OCI-M2 (cell line): ENCODE results near the gene ZNF804A.

ENCODE experiments used
- DNase-seq: peaks from one replicate; lab custom pipeline; 2025; ENCODE audit not compliant: unreplicated experiment; lab: John Stamatoyannopoulos, UW

The ZNF804A gene

GRCh38 chr2:184598316-184599053 is at the start of gene ZNF804A:
Gene ZNF804A (plus strand): TSS chr2:184598529. CDS start chr2:184598960, 431 bp downstream.
- no peak for DNase-seq

- no peak for DNase-seq
Measured at GRCh38 chr2:184549153-184549552, 49.2 kb upstream of the ZNF804A start.

GRCh38 chr2:184551626-184552025 is 46.7 kb upstream of the ZNF804A start:
- no peak for DNase-seq

GRCh38 chr2:184554736-184555135 is 43.6 kb upstream of the ZNF804A start:
- no peak for DNase-seq

GRCh38 chr2:184555352-184555751 is 43.0 kb upstream of the ZNF804A start:
- DNase-seq = no peak

GRCh38 chr2:184556639-184557038 is 41.7 kb upstream of the ZNF804A start:
- DNase-seq = no peak

GRCh38 chr2:184558713-184559464 is 39.4 kb upstream of the ZNF804A start:
- no peak for DNase-seq

GRCh38 chr2:184560603-184561002 is 37.7 kb upstream of the ZNF804A start:
- DNase-seq = no peak

GRCh38 chr2:184562532-184562931 is 35.8 kb upstream of the ZNF804A start:
- no peak for DNase-seq

GRCh38 chr2:184564092-184564491 is 34.2 kb upstream of the ZNF804A start:
- DNase-seq = no peak

- DNase-seq = no peak
Measured at GRCh38 chr2:184566716-184567115, 31.6 kb upstream of the ZNF804A start.

- no peak for DNase-seq
Measured at GRCh38 chr2:184577056-184577455, 21.3 kb upstream of the ZNF804A start.

GRCh38 chr2:184577743-184578142 is 20.6 kb upstream of the ZNF804A start:
- DNase-seq = no peak

GRCh38 chr2:184579226-184579625 is 19.1 kb upstream of the ZNF804A start:
- DNase-seq = no peak

GRCh38 chr2:184581391-184581790 is 16.9 kb upstream of the ZNF804A start:
- no peak for DNase-seq

- DNase-seq = no peak
Measured at GRCh38 chr2:184589261-184589660, 9.1 kb upstream of the ZNF804A start.

GRCh38 chr2:184596819-184597411 is 1.4 kb upstream of the ZNF804A start:
- DNase-seq = no peak

GRCh38 chr2:184597571-184597991 is 748 bp upstream of the ZNF804A start:
- DNase-seq = no peak

- DNase-seq = no peak
Measured at GRCh38 chr2:184598002-184598315, 370 bp upstream of the ZNF804A start.

- DNase-seq = no peak
Measured at GRCh38 chr2:184599054-184599871, 934 bp downstream of the ZNF804A start.

- DNase-seq = no peak
Measured at GRCh38 chr2:184599872-184600222, 1.5 kb downstream of the ZNF804A start.
